GM19372 (cell line): ENCODE measurements around the gene CPNE6.
"Not testable (repeated sequence)": the region's sequence is repeated elsewhere in the genome, so short reads cannot be mapped to it uniquely, and the experiment has no call there.

Experiments used
- ATAC-seq: cut with Tn5 transposase; IDR thresholded peaks from one replicate; pipeline ENCODE4 v1.9.1; 2021; ENCODE audit warnings: mild to moderate bottlenecking, low read depth, moderate library complexity; ENCODE audit not compliant: unreplicated experiment

The CPNE6 gene

DNA sequence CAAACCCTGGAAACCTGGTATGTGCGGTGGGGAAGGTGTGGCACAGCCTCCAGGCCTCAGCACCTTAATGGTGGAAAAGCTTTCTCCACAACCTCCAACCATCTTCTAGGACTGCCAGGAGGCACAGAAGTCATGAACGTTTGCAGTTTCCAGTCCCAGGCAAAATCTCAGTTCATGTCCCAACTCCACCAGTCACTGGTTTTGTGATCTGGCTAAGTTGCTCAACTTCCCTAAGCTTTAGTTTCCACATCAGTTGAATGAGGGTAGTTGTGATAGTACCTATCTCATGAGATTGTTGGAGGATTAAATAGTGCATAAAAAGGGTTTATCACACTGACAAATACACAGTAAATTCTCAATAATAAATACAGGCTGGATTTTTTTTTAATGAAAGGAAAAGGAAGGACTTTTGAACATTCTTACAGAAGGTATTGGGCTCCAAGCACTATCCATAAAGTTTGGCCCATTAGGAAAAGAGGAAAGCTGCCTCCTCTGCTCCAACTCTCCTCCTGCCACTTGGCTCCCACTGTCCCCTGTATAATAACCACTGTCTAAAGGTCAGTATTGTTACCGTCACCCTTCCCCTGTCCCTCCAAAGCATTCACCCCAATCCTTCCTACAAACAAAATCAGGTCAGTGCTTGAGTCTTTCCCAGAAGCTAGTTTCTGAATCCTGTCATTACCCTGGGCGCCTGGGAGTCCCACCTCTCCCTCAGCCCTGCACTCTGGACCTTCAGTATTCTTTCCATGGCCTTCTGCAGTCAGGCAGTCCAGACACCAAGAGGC, 29.0 kb downstream of the CPNE6 start:
- ATAC-seq, result no peak

- ATAC-seq, result no peak
These were observed 29.7 kb downstream of the CPNE6 start for GRCh38 chr14:24100982-24101494.

DNA sequence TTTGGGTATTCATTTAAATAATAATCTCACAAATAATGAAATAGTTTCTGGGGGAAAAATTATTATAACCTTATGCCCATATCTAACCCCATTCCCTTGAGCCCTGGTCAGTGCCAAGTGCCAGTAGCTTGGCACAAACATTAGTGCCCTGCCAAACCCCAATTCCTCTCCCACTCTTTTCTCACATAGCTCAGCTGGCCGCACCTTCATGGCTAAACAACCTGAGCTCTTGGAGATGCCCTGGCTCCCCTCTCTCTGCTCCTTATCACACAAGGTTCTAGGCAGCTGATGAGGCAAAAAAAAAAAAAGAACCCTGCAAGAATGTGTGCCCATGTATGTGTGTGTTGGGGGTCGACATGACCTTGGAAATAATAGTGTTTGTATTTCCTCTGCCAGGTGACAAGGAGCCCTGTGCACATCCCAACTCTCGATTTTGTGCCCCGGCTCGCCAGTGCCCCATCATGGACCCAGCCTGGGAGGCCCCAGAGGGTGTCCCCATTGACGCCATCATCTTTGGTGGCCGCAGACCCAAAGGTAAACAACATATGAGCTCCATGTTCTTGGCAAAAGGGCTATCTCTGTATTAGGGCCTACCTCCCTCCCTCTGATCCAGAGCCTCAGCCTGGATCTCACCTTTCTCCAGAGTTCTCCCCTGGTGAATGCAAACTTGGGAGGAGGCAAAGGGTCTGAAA, 31.1 kb downstream of the CPNE6 start:
- ATAC-seq, result no peak

GRCh38 chr14:24103451-24103850, 32.1 kb downstream of the CPNE6 start:
- no peak for ATAC-seq

DNA sequence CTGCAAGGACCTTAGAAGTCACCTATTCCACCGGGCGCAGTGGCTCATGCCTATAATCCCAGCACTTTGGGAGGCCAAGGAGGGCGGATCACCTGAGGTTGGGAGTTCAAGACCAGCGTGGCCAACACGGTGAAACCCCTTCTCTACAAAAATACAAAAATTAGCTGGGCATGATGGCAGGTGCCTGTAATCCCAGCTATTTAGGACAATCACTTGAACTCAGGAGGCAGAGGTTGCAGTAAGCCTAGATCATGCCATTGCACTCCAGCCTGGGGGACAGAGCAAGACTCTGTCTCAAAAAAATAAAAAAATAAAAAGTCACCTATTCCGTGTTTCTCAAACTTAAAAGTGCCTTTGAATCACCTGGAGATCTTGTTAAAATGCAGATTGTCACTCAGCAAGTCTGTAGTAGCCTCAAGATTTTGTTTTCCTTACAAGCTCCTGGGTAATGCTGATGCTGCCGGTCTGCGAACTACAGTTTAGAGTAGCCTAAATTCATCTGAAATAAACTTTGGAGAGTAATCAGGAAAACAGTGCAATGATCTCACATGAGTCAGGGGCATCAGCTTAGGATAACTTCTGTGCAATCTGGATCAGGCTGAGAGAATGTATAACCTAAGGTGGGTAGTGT, 34.4 kb downstream of the CPNE6 start:
- ATAC-seq, result not testable (repeated sequence)

DNA sequence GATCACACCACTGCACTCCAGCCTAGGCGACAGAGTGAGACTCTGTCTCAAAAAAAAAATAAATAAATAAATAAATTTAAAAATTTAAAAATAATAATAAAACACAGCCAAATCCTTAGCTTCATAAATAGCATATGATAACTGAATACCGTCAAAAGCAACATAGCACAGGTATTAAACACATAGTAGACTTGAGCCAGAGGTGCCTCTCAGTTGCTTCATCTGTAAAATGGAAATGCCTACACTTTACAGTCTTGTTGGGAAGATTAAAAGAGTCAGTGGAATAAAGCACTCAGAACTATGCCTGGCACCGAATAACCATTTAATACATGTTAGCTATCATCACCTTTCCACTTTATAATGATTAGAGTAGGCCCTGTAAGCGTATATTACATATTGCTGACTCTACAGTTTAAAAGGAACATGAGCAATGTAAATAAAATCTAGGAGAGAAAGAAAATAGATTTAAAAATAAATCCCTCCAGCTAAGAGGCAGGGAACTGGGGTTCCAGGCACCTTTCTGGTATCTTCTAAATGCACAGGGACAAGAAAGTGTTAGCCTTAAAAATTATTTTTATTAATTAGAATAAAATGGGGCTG, 35.4 kb downstream of the CPNE6 start:
- no peak for ATAC-seq

- peak; percentile 30 for ATAC-seq
These were observed 37.0 kb downstream of the CPNE6 start for GRCh38 chr14:24108336-24108874.

GRCh38 chr14:24110060-24110459, 38.7 kb downstream of the CPNE6 start:
- no peak for ATAC-seq

- no peak for ATAC-seq
These were observed 39.2 kb downstream of the CPNE6 start for GRCh38 chr14:24110523-24110922.

GRCh38 chr14:24113379-24113800, 42.0 kb downstream of the CPNE6 start:
- ATAC-seq, result no peak

DNA sequence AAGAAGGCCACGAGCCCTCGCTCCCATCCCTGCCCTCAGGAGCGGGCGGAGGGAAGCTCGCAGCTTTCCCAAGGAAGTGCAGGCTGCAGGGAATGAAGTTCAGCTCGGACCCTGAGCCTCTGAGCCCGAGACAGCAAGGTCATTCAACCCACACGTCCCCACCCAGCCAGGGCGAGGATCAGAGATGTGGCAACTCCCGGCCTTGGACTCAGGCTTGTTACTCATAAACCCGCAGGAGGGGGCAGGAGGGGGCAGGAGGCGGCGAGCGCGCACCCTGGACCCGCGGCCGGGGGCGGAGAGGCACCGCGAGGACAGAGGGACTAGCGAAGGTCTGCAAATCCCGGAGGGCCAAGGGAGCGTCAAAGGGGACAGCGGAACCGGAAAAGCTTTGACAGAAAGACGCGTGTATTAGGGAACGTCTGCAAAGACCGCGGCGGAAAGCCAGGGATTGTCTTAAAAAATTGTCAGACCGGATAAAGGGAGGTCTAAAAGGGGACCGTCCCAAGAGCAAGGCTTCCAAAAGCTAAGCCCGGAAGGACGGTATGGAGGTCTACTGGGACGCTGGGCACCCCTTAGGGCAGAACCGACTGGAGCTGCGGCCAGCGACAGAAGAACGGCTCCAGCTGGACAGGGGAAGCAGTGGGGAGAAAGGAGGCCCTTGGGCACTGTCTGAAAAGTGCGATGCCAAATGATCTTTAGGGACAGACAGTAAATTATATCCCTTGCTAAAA, 42.6 kb downstream of the CPNE6 start:
- peak; percentile 16 for ATAC-seq

GRCh38 chr14:24114532-24115421, 43.4 kb downstream of the CPNE6 start, which contains the start of the genes DCAF11 and NRL:
Gene DCAF11 (plus strand): TSS chr14:24114777. CDS start chr14:24115595, 818 bp downstream.
Gene NRL (minus strand): TSS chr14:24114949. CDS start chr14:24082848, 32,101 bp downstream.
- ATAC-seq, result peak; percentile 78

DNA sequence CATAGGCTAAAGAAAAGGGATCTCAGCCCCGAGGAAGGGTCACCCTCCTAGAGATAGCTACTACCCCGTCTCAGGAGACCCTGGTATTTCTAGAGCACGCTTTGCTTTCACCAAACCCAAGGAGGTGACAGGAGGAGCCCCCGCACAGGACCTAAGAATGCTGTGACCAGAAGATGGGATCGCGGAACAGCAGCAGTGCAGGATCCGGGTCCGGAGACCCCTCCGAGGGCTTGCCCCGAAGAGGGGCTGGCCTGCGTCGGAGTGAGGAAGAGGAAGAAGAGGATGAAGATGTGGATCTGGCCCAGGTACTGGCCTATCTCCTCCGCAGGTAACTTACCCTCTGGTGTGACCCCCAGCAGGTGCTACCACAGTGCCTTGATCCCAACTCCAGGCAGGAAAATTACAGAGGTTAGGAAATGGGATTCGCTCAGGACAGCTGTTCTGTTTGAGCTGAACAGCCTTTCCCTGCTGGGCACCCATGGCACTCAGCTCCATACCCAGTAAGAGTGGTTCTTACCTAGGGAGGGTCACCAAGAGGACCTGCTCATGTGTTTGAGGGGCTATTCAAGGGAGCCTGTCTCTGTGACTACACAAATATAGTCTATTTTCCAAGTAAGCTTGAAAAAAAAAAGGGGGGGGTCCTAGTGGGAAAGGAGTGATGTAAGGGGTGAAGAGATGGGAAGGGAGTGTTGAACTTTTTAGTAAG, 44.2 kb downstream of the CPNE6 start:
- no peak for ATAC-seq

- no peak for ATAC-seq
These were observed 44.9 kb downstream of the CPNE6 start for GRCh38 chr14:24116128-24116814.

- no peak for ATAC-seq
These were observed 45.8 kb downstream of the CPNE6 start for GRCh38 chr14:24117179-24117578.

GRCh38 chr14:24119691-24120090, 48.3 kb downstream of the CPNE6 start:
- no peak for ATAC-seq

DNA sequence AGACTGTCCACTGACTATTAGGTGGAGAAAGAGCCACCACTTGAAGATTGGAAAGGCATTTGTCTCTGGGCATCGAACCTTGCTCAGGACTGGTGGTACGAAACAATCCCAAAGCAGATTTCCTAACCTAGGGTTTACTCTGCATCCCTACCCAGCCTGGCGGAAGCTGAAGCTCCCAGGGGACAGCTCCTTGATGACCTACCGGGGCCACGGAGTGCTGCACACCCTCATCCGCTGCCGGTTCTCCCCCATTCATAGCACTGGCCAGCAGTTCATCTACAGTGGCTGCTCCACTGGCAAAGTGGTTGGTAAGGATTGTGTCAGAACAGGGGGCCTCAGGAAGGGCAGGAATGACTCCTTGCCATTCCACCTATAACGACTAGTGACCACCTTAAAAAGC, 49.8 kb downstream of the CPNE6 start:
- ATAC-seq, result no peak

DNA sequence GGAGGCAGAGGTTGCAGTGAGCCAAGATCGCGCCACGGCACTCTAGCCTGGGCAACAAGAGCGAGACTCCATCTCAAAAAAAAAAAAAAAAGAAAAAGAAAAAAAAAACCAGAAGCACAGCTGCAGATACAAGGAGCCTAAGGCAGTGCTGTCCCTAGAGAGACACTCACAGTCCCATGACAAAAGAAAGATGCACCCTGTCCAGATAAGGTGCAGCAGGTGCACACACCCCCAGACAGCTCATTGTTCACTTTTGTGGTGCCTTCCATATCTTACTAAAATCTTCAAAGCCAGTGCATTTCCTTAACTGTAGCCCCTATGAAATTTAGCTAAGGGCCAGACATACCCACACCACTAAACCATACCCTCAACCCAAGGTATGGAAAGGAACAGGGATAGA, 51.1 kb downstream of the CPNE6 start:
- no peak for ATAC-seq
